SJCRH30 (cell line): ENCODE measurements around the gene SLCO4A1. TPM values are rescaled to one million over a fixed set of nuclear protein-coding genes. Genes with fewer than 3 reads are reported as not detected.

Source experiments
- DNase-seq, 2 experiments: peaks; one replicate each; pipeline ENCODE4 v3.0.0-alpha.2; 2015 to 2020
- H3K27ac ChIP-seq: fragments of 250-450 bp; sonication (Bioruptor Pico); 2 replicates; pipeline ENCODE4 v1.5.1; 2020; ENCODE audit warnings: mild to moderate bottlenecking, moderate library complexity
- H3K27me3 ChIP-seq: fragments of 250-450 bp; sonication (Bioruptor Pico); 2 replicates; pipeline ENCODE4 v1.5.1; 2020; ENCODE audit warnings: mild to moderate bottlenecking, moderate library complexity
- H3K36me3 ChIP-seq: fragments of 250-450 bp; sonication (Bioruptor Pico); 2 replicates; pipeline ENCODE4 v1.5.1; 2020; ENCODE audit warnings: mild to moderate bottlenecking, moderate library complexity
- H3K4me1 ChIP-seq: fragments of 250-450 bp; sonication (Bioruptor Pico); 2 replicates; pipeline ENCODE4 v1.5.1; 2020; ENCODE audit warnings: mild to moderate bottlenecking, moderate library complexity
- H3K4me3 ChIP-seq: fragments of 250-450 bp; sonication (Bioruptor Pico); 2 replicates; pipeline ENCODE4 v1.5.1; 2020; ENCODE audit warnings: mild to moderate bottlenecking, moderate library complexity
- H3K9me3 ChIP-seq: fragments of 250-450 bp; sonication (Bioruptor Pico); replicated peaks from 2 replicates; pipeline ENCODE4 v1.5.1; 2020; ENCODE audit warnings: mild to moderate bottlenecking, moderate library complexity
- total RNA-seq: library from RNA; depleted of rRNA; stranded (reverse); fragments of >200 nt; shearing (Covaris generic); gene quantifications from 2 replicates; pipeline ENCODE4 v1.2.3, GENCODE V29; 2014; rRNA removed

The SLCO4A1 gene
- total RNA-seq, 1 experiment from 2014 or later: 3.9 TPM

DNA sequence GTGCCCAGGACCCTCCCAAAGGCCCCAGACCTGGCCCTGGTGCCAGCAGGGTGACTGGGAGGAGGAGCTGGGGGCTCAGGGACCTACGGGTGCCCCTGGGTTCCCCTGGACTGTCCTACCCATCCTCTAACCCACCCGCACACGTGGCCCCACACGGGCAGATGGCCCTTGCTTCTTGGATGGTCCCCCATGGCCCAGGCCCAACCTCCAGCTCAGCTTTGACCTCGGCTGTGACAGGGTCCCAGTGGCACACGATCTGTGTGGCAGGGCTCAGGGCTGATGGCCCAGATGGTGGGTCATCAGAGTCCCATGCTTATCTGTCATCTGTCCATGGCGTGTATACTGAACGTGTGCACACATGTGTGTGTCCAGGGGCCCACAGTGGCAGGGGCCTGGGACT is 70.3 kb downstream of the SLCO4A1 start:
- no peak for DNase-seq
- no peaks in the 10 kb centered on the region for H3K9me3 ChIP-seq
- H3K4me3 ChIP-seq: no peak overlapping the region
- H3K4me1 ChIP-seq: no peaks in the 10 kb centered on the region
- H3K27ac ChIP-seq: no peak overlapping the region
- H3K36me3 ChIP-seq: no peaks in the 10 kb centered on the region
- peaks cover 39% of the 10 kb centered on the region for H3K27me3 ChIP-seq

DNA sequence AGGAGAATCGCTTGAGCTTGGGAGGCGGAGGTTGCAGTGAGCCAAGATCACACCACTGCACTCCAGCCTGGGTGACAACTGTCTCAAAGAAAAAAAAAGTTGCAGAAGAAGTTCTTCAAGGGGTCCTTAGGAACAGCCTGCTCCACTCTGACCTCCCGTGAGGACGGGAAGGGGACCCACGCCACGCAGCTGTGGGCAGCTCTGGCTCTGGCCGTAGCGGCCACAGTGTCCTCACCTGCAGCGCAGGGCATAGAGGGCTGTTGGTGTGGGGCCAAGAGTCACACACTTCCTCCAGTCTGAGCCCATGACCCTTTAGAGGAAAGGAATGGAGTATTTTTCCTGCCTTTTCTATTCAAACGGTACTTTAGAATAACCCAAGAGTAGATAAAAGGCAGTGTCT is 71.7 kb downstream of the SLCO4A1 start:
- no peaks in the 10 kb centered on the region for H3K4me1 ChIP-seq
- no peaks in the 10 kb centered on the region for H3K9me3 ChIP-seq
- DNase-seq: no peak
- peaks cover 39% of the 10 kb centered on the region for H3K27me3 ChIP-seq
- H3K27ac ChIP-seq: no peak overlapping the region
- no peak overlapping the region for H3K4me3 ChIP-seq
- H3K36me3 ChIP-seq: no peaks in the 10 kb centered on the region

DNA sequence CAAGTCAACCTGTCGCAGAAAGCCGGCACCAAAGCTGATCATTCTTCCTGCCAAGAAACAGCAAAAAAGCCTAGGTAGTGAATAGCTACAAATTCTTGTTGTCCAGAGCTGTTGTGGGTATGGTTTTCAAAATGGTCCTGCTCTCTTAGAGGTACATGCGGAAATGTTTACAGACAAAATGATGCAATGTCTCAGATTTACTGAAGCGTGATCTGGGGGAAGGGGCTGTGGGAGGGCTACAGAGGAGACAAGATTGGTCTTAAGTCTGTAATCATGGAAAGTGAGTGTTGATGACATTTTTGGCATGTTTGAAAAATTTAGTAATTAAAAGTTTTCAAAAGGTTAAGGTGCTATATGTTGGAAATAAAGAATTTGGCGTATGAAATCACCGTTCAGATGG is 72.5 kb downstream of the SLCO4A1 start:
- H3K27me3 ChIP-seq: peaks cover 39% of the 10 kb centered on the region
- H3K27ac ChIP-seq: no peak overlapping the region
- DNase-seq: no peak
- no peaks in the 10 kb centered on the region for H3K36me3 ChIP-seq
- H3K4me1 ChIP-seq: no peaks in the 10 kb centered on the region
- H3K4me3 ChIP-seq: no peak overlapping the region
- 0 out of 2 replicates have a peak, but pooled peaks cover 2% of the 10 kb centered on the region for H3K9me3 ChIP-seq

GRCh38 chr20:62715201-62715600 is 72.9 kb downstream of the SLCO4A1 start:
- no peak overlapping the region for H3K27ac ChIP-seq
- peaks cover 39% of the 10 kb centered on the region for H3K27me3 ChIP-seq
- no peak for DNase-seq
- no peaks in the 10 kb centered on the region for H3K36me3 ChIP-seq
- H3K4me1 ChIP-seq: no peaks in the 10 kb centered on the region
- H3K9me3 ChIP-seq: 0 out of 2 replicates have a peak, but pooled peaks cover 2% of the 10 kb centered on the region
- no peak overlapping the region for H3K4me3 ChIP-seq

DNA sequence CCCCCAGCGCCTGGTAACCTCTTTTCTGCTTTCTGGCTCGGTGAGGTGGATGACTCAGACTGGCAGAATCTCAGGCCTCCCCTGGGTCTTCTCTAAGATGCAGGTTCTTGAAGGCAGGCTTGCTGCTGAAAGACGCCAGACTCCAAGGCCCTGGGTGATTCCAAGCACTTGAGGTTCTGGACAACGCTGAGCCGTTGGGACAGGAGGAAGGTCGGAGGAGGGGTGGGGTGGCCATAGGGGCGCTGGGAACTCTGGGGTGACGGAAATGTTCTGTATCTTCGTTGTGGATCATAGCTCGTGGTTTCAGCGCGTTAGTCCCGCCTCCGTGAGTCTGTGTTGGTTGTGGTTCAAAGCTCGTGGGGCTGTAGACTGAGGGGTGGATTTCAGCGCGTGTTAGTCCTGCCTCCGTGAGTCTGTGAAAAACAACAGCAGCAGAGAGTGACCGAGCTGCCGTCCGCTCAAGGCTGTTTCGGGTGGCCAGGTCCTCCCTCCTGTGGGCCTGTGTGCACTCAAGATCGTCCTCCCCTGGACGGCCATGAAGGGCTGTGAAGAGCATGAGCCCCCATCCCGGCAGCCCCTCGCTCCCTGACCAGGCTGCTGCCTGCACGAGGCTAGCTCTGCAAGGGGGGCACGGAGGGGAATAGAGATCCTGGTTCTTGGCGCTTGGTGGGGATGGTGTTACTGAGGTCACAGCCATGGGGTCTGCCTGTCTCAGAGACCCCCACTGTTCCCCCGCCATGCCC is 74.1 kb downstream of the SLCO4A1 start:
- Histone ChIP-seq H3K36me3 (no peaks in the 10 kb centered on the region), H3K4me3 (no peak overlapping the region), H3K4me1 (no peaks in the 10 kb centered on the region), H3K9me3 (peaks cover 5% of the 10 kb centered on the region), H3K27ac (no peak overlapping the region), H3K27me3 (peaks cover 32% of the 10 kb centered on the region)
- DNase-seq: no peak

- no peak overlapping the region for H3K27ac ChIP-seq
- H3K27me3 ChIP-seq: peaks cover 28% of the 10 kb centered on the region
- H3K4me1 ChIP-seq: no peaks in the 10 kb centered on the region
- H3K4me3 ChIP-seq: no peak overlapping the region
- H3K36me3 ChIP-seq: no peaks in the 10 kb centered on the region
- peaks cover 5% of the 10 kb centered on the region for H3K9me3 ChIP-seq
- DNase-seq: no peak
Observed at GRCh38 chr20:62716941-62717310, 74.6 kb downstream of the SLCO4A1 start.

DNA sequence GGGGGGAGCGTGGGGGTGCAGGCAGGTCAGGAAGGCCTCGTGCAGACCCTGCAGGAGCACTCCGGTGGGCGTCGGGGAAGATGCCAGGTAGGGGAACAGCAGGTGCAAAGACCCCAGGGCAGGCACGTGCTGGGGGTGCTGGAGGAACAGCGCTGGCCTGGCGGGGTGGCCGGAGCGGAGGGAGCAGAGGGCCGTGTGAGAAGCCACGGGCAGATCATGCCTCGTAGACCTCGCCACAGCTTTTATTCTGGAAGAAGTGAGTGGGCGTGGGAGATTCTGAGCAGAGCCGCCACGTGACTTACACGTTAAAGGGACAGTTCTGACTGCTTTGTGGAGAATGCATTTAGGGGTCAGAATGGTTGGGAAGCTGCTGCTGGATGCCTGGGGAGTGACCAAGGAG is 75.6 kb downstream of the SLCO4A1 start:
- Histone ChIP-seq H3K4me3 (no peak overlapping the region), H3K27ac (no peak overlapping the region), H3K27me3 (peaks cover 21% of the 10 kb centered on the region), H3K36me3 (no peaks in the 10 kb centered on the region), H3K9me3 (peaks cover 5% of the 10 kb centered on the region), H3K4me1 (peaks cover 2% of the 10 kb centered on the region)
- no peak for DNase-seq

DNA sequence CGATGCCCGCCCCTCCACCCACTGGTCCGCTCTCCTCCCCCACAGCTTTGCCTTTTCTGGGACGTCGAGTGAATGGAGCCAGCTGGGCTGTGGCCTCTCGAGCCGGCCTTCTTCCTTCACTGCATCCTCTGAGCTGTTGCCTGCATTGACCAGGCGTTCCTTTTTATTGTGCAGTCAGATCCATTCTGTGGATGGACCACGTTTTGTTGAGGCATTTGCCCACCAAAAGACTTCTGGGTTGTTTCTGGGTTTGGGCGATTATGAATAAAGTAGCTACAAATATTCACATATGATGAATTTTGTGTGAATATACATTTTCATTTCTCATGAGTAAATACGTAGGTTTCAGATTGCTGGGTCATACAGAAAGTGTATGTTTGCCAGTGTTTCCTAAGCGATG is 76.2 kb downstream of the SLCO4A1 start:
- H3K27ac ChIP-seq: no peak overlapping the region

GRCh38 chr20:62719250-62719935 is 77.1 kb downstream of the SLCO4A1 start:
- no peak overlapping the region for H3K4me3 ChIP-seq
- no peak for DNase-seq

More for the DNA sequence above, 76.2 kb downstream of the SLCO4A1 start:
- Histone ChIP-seq H3K27me3 (peaks cover 16% of the 10 kb centered on the region), H3K36me3 (no peaks in the 10 kb centered on the region), H3K4me3 (no peak overlapping the region), H3K9me3 (peaks cover 5% of the 10 kb centered on the region), H3K4me1 (peaks cover 8% of the 10 kb centered on the region)
- no peak for DNase-seq

More at GRCh38 chr20:62719250-62719935, 77.1 kb downstream of the SLCO4A1 start:
- Histone ChIP-seq H3K36me3 (no peaks in the 10 kb centered on the region), H3K4me1 (peaks cover 13% of the 10 kb centered on the region), H3K9me3 (peaks cover 5% of the 10 kb centered on the region), H3K27me3 (peaks cover 18% of the 10 kb centered on the region; the same call in 1 of the 2 replicates), H3K27ac (no peak overlapping the region)

Other genes starting within 250 kb of the SLCO4A1 start
- gene CABLES2, start 235.2 kb upstream of the SLCO4A1 start, total RNA-seq: 12.9 and 13.0 TPM in 2 replicates
- gene RBBP8NL, start 215.0 kb upstream of the SLCO4A1 start, total RNA-seq: not detected in 2 replicates
- not detected in 2 replicates for gene GATA5, start 166.5 kb upstream of the SLCO4A1 start, total RNA-seq
- 0.02 TPM in 1 of 2 replicates, not detected in the other for gene NTSR1, start 66.3 kb downstream of the SLCO4A1 start, total RNA-seq
- gene MRGBP, start 154.0 kb downstream of the SLCO4A1 start, total RNA-seq: 52.5 and 57.4 TPM in 2 replicates
- gene OGFR, start 162.3 kb downstream of the SLCO4A1 start, total RNA-seq: 46.6 and 49.0 TPM in 2 replicates
- gene COL9A3, start 174.5 kb downstream of the SLCO4A1 start, total RNA-seq: 2.0 and 2.1 TPM in 2 replicates
- gene TCFL5, start 219.3 kb downstream of the SLCO4A1 start, total RNA-seq: 19.9 and 21.2 TPM in 2 replicates